Effector CD8-positive, alpha-beta T cell (primary cell): Measurements from ENCODE around the gene MPPED1.

ENCODE experiments used
- DNase-seq: peaks from one replicate; lab custom pipeline; 2025; lab: John Stamatoyannopoulos, UW

Gene MPPED1

DNA sequence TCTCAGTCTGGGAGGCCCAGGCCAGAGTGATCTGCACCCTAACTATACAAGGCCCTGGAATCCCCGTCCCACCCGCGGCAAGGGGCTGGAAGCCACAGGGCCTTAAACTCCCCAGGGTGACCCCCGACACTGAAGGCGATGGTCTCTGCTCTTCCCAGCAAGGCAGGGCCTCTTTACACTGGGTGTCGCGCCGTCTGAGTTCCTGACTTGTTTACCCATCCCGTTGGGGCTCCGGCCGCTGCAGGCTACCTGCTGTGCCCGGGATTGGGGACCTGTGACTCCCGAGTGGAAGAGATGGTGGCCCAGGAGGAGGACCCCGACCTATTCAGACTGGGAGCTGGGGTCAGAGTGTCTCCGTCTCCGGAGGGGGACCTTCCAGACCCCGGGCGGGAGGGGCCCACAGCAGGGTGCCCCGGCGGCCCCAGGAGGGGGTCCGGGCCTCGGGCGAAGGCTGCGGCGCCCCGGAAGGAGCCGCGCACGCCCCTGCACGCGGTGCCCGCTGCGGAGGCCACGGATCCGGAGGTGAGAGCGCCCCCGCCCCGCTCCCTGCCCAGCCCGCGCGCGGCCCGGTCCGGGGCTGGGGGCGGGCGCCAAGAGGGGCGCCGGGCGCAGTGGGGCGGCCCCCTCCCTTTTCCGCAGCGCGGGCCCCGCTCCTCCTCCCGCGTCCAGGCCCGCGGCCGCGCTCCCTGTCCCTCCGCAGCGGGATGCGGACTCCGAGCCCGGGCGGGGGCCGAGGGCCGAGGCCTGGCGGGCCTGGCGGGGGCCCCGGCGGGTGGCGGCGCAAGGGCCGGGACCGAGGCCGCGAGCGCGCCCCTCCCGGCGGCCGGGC lies 560 bp upstream of the MPPED1 start:
- DNase-seq: no peak

DNA sequence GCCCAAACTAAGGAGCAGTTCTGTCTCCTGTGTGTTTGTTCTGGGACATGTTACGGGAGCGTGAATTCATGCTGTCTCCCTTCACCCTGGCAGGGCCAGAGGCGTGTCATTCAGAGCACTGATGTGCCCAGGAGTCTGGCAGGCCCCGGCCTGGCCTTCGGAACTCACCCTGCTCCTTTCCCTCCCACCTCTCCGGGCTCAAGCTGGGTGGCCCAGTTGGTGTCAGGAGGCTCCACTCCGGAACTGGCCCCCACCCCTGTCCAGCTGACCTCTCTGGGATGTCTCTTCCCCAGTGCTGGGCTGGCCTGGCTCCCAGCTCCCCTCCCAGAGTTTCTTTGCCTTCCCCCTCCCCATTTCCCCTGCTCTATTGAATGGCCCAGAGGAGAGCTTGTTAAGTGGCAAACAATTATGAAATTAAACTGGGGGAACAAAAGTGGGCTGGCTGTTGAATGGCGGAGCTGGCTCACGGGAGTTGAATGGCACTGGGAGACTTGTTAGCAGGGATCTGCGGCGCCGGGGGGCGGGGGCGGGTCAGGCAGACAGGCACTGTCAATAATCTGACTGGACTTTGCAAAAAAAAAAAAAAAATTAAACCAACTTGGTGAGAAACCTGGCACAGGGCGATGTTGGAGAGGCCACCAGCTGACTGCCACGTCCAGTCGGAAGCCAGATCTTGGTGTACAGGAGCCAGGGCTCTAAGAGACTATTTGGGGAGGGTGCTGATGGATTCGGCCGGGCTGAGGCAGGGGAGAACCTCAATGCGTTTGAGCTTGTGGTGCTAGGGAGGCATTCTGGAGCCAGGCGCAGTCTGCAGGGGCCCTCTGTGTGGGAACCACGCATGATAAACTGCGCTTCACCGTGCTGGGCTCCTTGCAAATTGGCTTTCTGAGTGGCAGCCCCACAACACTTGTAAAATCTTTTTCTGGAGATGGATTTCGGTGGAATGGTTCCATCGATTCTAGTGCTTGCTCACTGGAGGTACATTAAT lies 1.3 kb downstream of the MPPED1 start:
- no peak for DNase-seq

DNA sequence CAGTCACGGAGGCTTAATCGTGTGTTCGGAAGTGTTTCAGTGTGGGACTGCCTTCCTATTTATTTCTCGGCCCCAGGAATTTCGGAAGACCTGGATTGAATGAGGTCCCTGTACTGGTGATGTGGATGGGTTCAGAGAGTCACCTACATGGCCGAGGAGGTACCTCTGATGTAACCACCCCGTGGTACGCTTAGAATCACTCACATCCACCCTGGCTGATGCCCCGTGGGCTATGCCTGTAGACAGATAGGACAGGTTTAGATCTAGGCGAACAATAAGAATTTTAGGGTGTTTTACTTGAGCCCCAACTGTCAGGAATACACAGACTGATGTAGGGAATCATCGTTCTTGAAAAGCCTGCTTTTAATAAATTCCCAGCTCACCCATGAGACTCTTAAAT lies 2.0 kb downstream of the MPPED1 start:
- DNase-seq: no peak

DNA sequence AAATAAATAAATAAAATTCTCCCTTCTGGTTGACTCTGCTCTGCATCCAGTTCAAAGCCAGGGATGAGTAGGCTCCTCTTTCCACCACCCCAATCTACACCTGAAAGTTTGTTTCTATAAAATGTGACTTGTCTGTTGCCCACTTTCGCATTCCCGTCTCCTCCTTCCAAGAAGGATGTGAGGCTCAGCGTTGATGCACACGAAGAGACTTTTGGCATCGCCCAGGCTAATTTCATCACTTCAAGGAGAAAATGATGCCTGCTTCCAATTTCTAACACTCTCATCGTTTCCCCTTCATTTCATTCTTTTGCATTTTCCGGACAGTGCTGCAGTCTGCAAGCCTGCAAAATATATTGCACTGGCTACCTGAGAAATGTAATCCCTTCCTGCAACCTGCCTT lies 3.9 kb downstream of the MPPED1 start:
- no peak for DNase-seq

DNA sequence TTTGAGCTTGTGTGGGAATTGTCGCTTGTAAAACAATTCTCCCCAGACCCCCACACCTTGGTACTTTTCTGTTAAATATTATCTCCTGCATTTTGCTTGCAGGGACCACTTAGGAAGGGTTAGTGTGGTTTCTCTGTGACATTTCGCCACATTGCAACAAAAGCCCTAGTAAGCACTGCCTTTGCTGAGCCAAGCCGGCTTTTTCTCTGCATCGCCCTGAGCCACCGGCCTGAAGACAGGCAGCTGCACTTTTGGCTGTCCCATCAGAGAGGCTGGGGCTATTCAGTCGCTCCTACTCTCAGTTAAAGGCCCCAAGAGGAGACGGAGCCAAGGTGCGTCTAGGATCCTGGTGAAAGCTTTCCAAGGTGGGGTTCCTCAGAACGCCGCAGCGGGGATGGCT lies 5.7 kb downstream of the MPPED1 start:
- DNase-seq: no peak

DNA sequence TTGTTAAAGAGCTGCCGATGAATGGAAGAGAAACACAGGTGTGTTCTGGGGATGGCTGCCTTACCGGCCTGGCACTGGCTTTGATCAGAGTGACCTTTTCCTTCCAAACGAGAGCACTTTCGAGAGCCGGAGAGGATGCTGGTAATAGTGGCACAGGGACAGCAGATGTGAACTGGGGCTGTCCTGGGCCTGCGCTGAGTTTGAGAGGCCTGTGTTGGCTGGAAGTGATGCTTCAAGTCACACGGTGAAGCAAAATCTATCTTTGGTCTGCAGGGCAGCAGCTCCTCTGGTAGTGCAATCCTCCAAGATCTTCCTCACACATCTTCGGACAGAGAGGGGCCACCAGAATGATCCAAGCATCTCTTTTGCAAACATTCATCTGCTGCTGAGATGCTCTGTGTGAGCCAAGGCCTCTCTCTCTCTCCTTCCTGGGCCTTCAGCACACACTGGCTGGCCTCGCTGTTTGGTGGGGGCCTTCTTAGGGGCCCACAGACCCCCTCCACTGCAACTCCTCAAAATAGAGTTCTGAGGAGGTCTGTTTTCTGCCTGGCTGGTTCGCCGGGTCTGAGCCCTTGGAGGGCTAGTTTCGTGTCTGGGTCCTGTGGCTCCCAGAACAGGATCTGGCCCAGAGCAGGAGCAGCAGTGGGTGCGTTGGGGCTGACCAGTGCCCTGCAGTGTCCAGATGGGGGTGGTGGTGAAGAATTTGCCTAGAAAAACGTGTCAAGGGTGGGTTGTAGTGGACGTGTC lies 6.4 kb downstream of the MPPED1 start:
- no peak for DNase-seq

DNA sequence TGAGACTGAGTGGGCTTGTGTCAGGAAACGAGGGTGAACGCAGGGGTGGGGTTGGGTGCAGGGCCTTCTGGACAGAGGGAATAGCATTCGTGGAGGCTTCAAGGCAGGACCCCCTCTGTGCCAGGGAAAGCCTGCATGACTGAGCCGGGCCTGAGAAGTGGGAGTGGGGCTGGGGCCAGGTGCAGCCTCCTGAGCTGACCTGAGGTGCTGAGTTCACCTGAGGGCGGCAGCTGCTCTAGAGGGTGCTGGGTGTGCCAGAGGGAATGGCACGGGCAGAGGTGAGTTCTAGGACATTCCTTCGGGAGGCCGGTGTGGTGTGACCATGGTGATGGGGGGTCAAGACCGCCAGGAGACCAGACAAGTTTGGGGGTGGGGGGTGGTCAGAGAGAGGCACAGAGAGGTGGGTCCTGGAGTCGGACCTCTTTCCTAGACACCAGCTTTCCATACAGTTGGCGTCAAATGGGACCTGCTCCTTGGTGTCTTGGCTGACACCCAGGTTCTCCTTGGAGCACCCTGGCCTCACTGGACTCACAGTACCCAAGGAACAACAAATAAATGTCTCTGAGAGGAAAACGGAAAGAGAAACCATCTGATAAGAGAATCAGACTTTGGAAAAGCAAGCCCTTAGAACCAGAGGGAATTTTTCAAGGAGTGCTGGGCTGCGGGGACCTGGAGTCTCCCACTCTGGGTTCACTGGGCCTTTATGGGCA lies 7.7 kb downstream of the MPPED1 start:
- no peak for DNase-seq

DNA sequence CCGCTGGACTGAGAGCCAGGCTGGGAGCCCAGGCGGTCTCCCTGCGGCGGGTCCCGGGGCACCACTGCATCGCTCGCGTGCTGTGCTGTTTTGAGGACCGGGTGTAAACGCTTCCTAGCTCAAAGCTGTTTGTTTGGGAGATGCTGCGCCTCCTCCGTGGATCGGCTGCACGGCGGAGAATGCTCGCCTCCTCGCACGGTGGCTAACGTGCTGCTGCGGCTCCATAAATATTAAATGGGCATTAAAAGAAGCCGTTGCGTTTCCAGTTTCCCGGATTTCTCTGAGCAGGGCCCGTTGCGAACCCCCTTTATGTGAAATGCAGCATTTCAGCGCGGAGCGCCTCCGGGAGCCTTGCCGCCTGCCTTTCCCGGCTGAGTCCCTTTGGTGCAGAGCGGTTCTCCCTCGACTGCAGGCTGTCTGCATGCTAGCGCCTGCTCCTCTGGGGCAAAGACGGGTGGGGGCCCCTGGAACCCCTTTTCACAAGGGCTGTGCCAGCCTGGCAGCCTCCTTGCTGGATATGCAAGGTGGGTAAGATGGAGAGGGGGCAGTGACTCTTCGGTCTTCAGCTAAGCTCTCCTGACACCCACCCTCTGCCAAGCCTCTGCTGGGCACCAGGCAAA lies 9.3 kb downstream of the MPPED1 start:
- DNase-seq: no peak

DNA sequence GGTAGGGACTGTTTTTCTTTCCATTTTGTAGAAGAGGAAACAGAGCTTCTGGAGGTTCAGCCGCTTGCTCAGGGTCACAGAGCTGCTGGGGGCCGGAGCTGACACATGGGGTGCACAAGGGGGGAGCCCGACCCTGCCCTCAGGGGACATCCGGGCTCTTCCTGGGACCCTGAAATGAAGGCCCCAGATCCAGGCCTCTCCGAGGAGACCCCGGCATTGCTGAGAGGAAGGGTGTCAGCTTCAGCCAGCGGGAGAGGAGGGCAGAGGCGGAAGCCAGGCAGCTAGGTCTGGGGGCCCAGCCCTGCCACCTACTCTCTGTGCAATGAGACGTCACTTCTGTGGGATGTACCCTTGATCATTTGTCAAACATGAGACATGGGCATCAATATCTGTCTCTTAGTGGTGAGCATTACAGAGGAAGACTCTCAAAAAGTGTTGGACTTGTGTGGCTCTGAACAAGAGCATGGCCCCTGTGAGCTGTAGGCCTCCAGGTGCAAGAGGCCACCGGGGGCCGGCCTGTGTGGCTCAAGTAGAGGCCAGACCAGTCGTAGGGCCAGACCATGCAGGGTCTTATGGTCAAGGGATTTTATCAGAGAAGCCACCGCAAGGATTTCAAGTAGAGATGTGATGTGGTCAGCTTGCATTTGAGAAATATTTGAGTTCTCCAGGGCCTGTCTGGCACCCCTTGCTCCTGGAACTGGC lies 10.3 kb downstream of the MPPED1 start:
- no peak for DNase-seq

DNA sequence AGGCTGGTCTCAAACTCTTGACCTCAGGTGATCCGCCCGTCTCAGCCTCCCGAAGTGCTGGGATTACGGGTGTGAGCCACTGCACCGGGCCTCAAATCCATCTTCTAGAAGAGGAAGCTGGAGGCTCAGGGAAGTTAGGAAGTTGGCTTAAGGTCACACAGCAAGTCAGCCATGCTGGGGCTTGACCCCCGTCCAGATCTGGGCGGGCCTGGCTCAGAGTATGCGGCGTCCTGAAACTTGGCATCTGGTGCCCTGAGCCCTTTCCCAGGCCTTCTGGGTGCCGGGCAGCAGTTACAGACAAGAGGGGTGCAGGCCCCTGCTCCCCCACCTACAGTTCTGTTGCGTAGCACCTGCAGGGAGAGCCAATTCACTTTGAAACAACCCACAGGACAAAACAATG lies 11.2 kb downstream of the MPPED1 start:
- DNase-seq: no peak

DNA sequence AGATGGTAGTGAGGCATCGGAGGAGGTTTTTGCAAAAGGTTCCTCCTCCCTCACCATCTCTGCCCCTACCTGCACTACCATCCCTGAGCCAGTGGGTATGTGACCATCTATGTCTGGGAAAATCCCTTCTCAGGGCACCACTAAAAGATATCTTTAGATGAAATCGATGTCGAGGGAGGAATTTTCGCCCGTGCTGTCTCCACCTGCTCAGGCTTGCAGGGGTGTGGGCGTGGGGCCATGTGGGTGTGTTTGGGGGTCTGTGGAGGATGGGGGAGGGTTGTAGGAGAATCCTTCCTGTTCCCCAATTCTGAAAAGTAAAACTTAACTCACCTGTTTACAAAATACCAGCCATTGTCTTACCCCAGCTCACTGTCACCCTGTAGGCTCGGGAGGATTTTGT lies 12.4 kb downstream of the MPPED1 start:
- DNase-seq: no peak

DNA sequence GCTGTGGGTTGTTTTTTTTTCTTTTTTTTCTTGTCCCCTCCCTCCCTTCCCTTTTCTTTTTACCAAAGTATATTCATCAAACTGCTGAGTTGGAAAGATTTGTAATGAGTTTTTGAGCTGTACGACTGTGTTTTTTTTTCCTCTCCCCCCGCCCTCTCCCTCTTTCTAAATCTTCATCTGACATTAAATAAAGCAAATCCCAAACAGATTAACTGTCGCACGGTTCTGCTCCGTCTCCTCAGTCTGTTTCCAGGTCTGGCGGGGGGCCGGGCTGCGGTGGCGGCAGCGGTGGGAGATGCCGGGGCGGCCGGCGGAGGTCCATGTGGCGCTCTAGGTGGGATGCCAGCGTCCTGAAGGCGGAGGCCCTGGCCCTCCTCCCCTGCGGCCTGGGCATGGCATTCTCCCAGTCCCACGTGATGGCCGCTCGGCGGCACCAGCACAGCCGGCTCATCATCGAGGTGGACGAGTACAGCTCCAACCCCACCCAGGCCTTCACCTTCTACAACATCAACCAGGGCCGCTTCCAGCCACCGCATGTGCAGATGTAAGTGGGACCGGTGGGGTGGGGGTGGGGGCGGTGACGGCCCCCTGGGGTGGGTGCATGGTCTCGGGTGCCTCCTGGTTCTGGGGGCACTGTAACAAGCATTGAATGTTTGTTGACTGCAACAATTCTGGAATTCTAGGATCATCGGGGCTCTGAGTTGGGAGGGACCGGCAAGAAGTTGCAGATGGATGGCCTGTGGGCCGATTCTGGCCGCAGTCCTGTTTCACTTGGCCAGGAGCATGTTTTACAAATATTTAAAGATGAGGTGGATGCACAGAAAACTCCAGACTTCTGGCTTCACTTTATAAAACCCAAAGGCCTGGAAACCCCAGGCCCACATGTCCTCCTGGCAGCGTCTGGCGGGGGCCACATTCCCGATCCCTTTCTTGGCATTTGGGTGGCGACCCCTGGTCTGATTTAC lies 13.1 kb downstream of the MPPED1 start:
- no peak for DNase-seq

DNA sequence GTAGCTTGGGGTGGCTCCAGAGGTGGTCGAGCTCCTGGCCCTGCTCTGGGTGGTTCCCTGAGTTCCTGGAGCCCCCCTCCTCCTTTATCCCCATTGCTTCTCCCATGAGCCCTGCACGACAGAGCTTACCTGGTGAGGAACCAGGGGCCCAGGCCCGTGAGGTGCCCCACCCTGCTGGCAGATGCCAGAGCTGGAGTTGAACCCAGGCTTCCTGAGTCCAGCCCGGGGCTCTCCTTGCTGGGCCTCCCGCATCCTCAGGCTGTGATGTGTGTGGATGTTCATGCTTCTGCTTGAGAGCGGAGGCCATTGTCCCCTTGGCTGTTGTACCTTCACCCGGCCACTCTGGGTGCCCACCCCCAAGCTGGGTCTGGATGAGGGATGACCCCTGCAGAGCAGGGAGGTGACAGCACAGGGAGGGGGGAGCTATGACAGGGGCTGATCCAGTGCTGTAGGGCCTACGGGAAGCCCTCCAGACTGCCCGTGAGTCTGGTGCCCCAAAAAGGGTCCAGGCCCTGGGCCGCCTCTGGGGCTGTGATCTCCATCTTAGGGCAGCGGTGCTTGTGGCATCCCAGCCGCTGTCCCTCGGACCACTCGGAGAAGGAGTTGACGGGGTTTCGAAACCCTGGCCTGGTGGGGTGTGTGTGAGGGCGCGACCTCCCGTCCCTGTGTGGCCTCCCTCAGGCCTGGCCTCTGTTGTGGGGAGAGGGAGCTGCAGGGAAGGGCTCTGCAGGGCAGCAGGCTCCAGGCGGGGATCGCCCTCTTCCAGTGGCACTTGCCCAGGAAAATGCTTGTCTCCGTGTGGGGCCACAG lies 14.4 kb downstream of the MPPED1 start:
- no peak for DNase-seq

DNA sequence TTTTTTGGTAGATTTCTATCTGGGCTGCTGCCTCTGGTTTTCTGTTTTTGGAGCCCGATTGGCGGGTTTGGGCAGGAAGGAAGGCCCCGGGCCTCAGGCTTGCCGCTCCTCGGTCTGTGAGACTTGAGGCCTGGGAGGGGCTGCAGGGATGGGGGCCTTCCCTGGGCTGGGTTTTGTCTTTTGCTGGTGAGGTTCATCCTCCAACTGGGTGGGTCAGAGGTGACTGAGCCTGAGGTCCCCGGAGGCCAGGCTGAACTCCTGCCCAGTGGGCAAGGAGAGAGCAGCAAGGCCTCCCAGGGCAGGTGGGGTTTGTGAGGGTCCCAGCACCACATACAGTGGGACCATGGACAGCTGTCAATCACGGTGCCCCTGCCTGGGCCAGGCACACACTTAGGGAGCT lies 15.0 kb downstream of the MPPED1 start:
- no peak for DNase-seq

DNA sequence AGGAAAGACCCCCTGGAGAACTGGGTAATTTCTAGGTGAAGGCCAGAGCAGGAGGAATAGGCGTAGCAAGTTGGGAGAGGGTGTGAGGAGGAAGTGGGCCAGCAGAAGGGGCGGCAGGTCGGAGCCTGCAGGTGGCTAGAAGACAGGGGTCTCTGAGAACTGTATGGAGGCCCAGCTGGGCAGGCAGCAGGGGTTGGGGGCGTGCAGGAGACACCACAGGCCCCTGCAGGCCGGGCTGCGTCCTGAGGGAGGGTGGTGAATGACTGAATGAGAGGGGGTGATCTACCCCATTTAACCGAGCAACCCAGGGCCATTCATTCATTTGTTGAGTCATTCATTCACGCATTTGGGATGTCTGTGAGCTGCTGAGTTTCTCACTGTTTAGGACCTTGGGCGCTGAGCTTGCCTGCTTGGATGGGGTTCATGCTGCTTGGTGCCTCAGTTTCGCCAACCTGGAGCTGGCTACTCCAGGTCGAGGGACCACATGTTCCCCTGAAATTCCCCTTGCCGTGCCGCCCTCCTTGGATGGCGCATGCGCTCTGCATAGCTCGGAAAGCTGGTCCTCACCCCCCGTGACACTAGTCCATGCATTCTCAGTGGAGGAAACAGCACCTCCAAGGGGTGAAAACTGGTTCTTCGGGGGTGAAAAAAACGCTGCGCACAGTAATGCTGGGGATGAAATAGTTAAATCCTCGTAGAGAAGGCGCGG lies 15.6 kb downstream of the MPPED1 start:
- DNase-seq: no peak

DNA sequence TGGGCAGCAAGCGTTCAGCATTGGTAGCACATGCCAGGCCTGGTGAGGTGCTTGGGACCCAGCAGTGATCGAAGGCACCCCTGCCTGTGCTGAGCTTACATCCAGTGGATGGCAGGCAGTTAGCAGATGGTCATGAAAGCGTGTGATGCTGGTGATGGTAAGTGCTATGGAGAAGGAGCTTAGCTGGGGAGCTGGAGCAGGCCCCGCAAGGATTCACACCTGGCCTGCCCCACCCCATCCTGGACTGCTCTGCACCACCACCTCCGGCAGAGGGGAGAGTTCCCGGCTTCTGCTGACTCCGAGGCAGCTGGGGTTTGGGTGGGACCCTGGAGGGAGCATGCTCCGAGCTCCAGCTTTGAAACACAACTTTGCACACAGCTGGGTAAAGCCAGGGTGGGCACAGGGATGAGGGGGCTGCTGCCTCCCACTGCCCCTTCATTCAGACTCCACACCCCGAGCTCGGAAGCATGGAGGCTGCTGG lies 16.2 kb downstream of the MPPED1 start:
- DNase-seq: no peak

DNA sequence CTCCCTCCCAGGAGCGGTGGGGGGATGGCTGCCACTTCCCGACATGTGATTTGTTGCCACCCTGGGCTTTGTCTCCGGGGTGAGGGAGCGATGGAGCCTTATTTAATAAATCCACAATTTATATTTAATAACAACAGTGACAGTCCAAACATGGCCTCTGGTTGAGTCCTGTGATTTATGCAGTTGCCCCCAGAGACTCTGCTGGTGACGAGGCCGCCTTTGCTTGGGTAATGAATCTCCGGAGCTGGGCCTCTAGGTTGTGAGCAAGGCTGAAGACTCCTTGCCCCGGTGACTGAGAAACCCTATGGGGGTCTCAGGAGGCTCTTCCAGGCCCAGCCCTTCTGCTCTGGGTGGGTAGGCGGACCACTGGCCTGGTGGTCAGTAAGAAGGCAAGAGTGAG lies 16.7 kb downstream of the MPPED1 start:
- DNase-seq: no peak

DNA sequence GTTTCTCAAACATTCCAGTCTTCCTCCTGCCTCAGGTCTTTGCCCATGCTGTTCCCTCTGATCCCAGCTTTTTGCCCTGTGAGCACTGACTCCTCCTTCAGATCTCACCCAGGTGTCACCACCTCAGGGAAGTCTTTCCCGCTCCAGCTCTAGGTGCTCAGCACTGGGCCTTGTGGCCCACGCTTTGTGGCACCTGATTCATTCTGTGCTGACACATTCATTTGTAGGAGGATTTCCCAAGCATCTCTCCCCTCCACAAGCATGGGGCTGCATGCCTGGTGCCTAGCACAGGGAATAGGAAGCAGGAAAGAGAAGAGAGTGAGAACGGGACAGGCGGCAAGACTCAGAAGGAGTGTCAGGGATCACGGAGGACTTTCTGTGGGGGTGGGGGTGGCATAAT lies 17.6 kb downstream of the MPPED1 start:
- no peak for DNase-seq
